WERI-Rb-1 (cell line): Measurements from ENCODE around the gene CLIC3.

ENCODE experiments used
- DNase-seq: peaks from one replicate; pipeline ENCODE4 v3.0.0-alpha.2; 2020
- H3K27ac ChIP-seq: fragments of 250-450 bp; sonication (Bioruptor Pico); 2 replicates; pipeline ENCODE4 v1.5.1; 2020; ENCODE audit warnings: mild to moderate bottlenecking, moderate library complexity
- H3K27me3 ChIP-seq: fragments of 250-450 bp; sonication (Bioruptor Pico); 2 replicates; pipeline ENCODE4 v1.5.1; 2021; ENCODE audit warnings: mild to moderate bottlenecking, low read depth, moderate library complexity; ENCODE audit not compliant: insufficient read depth, severe bottlenecking
- H3K36me3 ChIP-seq: fragments of 250-450 bp; sonication (Bioruptor Pico); 2 replicates; pipeline ENCODE4 v1.5.1; 2020; ENCODE audit warnings: mild to moderate bottlenecking, moderate library complexity
- H3K4me3 ChIP-seq: 2 replicates; pipeline ENCODE4 v1.5.1; 2011; ENCODE audit warnings: low read depth, mild to moderate bottlenecking, control low read depth, low read length
- H3K9me3 ChIP-seq: fragments of 250-450 bp; sonication (Bioruptor Pico); 2 replicates; pipeline ENCODE4 v1.5.1; 2021; ENCODE audit warnings: mild to moderate bottlenecking, moderate library complexity; ENCODE audit not compliant: severe bottlenecking
- TF ChIP-seq, protein P1 (sequence below): IDR thresholded peaks from 2 replicates; pipeline ENCODE4 v1.5.1; 2011; ENCODE audit warnings: low read depth, mild to moderate bottlenecking, control low read depth, inconsistent platforms, low read length

The CLIC3 gene

DNA sequence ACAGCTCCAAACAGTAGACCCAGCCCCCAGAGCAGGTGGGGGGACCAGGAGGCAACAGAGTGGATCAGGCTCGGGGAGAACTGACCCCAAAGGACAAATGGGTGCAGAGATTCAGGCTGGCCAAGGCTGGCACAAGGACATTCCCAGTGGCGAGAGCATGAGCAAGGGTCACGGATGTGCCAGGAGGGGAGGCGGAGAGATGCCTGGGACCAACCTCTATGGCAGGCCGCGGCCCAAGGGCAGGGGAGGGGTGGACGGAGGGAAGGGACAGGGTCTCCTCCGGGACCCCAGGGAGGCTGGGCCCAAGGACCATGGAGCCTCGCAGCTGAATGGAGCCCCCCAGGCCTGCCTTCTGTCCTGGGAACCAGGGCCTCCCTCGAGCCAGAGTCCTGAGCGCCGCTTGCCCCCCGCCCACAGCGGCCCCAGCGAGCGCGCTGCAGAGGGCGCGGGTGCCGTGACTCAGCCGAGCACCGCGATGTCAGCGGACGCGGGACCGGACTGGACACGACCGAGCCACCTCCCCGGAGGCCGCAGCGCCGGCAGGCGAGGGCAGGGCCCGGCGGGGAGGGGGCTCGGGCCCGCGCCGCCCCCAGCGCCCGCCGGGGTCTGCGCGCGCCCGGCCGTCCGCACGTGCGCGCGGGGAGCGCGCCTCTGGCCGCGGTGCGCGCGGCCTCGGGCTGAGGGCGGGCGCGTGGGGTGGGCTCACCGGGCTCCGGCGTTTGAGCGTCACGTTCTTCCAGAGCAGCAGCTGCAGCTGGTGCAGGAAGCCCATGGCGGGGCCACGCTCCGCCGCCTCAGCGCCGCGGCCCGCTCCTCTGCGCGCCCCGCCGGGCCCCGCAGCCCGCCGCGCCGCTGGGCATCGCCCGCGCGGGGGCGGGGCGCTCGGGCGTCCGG is 31.2 kb upstream of the CLIC3 start, which contains the start of gene ABCA2:
Gene ABCA2, minus strand, starts transcription at position 869 of the 894 bp plus-strand sequence. Its CDS starts 97 bp downstream, at position 772.
- Histone ChIP-seq H3K27ac (peak within 1 kb of the TSS; percentile 64), H3K27me3 (no peaks in the 10 kb centered on the region), H3K4me3 (peak within 1 kb of the TSS; percentile 51), H3K36me3 (no peaks in the 10 kb centered on the region), H3K9me3 (no peaks in the 10 kb centered on the region)
- DNase-seq: peak; percentile 30
- TF ChIP-seq, protein P1, sequence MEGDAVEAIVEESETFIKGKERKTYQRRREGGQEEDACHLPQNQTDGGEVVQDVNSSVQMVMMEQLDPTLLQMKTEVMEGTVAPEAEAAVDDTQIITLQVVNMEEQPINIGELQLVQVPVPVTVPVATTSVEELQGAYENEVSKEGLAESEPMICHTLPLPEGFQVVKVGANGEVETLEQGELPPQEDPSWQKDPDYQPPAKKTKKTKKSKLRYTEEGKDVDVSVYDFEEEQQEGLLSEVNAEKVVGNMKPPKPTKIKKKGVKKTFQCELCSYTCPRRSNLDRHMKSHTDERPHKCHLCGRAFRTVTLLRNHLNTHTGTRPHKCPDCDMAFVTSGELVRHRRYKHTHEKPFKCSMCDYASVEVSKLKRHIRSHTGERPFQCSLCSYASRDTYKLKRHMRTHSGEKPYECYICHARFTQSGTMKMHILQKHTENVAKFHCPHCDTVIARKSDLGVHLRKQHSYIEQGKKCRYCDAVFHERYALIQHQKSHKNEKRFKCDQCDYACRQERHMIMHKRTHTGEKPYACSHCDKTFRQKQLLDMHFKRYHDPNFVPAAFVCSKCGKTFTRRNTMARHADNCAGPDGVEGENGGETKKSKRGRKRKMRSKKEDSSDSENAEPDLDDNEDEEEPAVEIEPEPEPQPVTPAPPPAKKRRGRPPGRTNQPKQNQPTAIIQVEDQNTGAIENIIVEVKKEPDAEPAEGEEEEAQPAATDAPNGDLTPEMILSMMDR: no peak

DNA sequence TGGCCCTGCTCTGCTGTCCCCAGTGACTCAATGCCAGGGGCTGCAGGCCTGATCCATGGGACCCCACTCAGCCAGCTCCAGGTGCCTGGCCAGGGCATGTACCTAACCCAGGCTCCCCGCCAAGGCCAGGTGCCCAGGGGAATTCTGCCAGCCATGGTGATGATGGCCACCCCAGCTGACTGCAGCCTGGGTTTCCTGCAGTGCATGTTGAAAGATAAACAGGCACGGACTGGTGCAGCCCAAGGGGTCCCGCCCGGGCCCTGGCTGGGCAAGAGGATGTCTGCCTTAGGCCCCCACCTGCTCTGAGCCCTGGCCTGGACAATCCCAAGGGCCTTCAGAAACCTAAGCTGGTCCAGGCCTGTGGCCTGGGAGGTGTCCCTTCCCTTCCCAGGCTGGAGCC is 30.5 kb upstream of the CLIC3 start:
- Histone ChIP-seq H3K4me3 (no peak overlapping the region), H3K36me3 (no peaks in the 10 kb centered on the region), H3K27ac (no peak overlapping the region), H3K27me3 (no peaks in the 10 kb centered on the region), H3K9me3 (no peaks in the 10 kb centered on the region)
- no peak for DNase-seq
- TF ChIP-seq, protein P1: no peak

DNA sequence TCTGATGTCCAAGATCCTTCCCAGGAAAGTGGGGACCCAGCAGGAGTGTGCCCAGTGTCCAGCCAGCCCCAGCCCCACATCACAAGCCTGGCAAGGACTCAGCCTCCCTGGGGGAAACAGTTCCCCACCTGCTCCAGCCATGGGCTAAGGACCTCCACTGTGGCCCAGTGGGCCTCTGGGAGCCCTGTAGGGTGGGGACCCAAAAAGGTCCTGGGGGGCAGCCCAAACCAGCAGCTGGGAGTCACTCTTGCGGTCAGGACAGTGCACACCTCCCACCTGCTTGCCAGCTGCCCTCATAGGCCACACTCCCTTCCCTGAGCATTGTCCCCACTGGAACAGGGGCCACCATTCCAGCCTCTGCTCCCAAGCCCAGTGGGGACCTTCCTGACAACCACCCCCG is 30.0 kb upstream of the CLIC3 start:
- Histone ChIP-seq H3K4me3 (no peak overlapping the region), H3K9me3 (no peaks in the 10 kb centered on the region), H3K27ac (no peak overlapping the region), H3K36me3 (no peaks in the 10 kb centered on the region), H3K27me3 (no peaks in the 10 kb centered on the region)
- no peak for DNase-seq
- TF ChIP-seq, protein P1: no peak

DNA sequence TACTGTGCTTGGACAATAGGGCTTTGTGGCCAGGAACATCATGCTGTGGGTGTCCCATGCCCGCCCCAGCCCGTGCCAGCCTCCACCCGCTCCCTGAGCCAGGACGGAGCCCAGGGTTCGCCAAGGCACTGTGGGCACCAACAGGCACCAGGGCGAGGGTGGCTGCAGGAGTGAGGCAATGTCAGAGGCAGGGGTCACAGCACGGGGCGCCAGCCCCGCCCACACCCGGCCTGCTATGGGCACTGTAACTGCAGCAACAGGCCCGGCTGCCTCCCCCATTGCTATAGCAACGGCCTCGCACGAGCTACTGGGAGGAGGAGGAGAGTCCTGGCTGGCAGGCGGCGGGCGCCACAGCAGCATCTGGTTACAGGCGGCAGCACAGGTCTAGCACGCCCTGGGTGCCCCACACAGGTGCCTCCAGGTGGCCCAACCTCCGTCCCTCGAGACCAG is 29.2 kb upstream of the CLIC3 start:
- H3K9me3 ChIP-seq: no peaks in the 10 kb centered on the region
- DNase-seq: no peak
- TF ChIP-seq, protein P1: no peak
- no peak overlapping the region for H3K4me3 ChIP-seq
- H3K27ac ChIP-seq: no peak overlapping the region
- no peaks in the 10 kb centered on the region for H3K27me3 ChIP-seq
- H3K36me3 ChIP-seq: no peaks in the 10 kb centered on the region

DNA sequence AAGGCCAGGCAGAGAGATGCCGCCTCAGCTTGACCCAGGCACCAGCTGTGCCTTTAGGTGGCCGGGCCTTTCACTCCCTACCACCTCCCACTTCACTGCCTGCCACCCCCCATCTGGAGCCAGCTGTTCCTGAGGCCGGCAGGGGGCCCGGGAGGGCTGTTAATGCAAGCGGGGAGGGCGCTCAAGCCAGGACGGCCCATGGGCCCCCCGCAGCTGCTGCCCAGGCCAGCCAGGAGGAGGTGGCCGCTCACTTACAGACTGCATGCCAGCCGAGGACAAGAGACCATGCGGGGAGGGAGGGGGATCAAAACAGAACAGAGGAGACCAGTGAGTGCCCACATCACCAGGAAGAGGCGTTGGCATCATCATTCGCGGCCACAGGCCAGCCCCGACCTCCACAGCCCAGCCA is 27.2 kb upstream of the CLIC3 start:
- no peak overlapping the region for H3K27ac ChIP-seq
- TF ChIP-seq, protein P1: no peak

More for the DNA sequence above, 27.2 kb upstream of the CLIC3 start:
- no peaks in the 10 kb centered on the region for H3K36me3 ChIP-seq
- H3K9me3 ChIP-seq: no peaks in the 10 kb centered on the region
- DNase-seq: no peak
- no peaks in the 10 kb centered on the region for H3K27me3 ChIP-seq
- H3K4me3 ChIP-seq: no peak overlapping the region
